ENCODE results near the gene AUTS2.

AUTS2 gene

GRCh38 chr7:70545214-70545613 lies 946.9 kb downstream of the AUTS2 start:
- no peak for DNase-seq (ENCODE audit: low read depth in 2 of 2)

GRCh38 chr7:70552141-70552540 lies 953.9 kb downstream of the AUTS2 start:
- no peak for DNase-seq (ENCODE audit: low read depth in 2 of 2)

GRCh38 chr7:70553364-70553763 lies 955.1 kb downstream of the AUTS2 start:
- no peak for DNase-seq (ENCODE audit: low read depth in 2 of 2)

GRCh38 chr7:70554646-70555045 lies 956.4 kb downstream of the AUTS2 start:
- no peak for DNase-seq (ENCODE audit: low read depth in 2 of 2)

- no peak for DNase-seq (ENCODE audit: low read depth in 2 of 2)
Observed at GRCh38 chr7:70556761-70557160, 958.5 kb downstream of the AUTS2 start.

- DNase-seq (ENCODE audit: low read depth in 2 of 2): no peak
Observed at GRCh38 chr7:70557338-70557737, 959.1 kb downstream of the AUTS2 start.

GRCh38 chr7:70559815-70560214 lies 961.5 kb downstream of the AUTS2 start:
- DNase-seq (ENCODE audit: low read depth in 2 of 2): no peak

- DNase-seq (ENCODE audit: low read depth in 2 of 2): no peak
Observed at GRCh38 chr7:70563960-70564359, 965.7 kb downstream of the AUTS2 start.

- no peak for DNase-seq (ENCODE audit: low read depth in 2 of 2)
Observed at GRCh38 chr7:70565721-70566370, 967.6 kb downstream of the AUTS2 start.

GRCh38 chr7:70566671-70567070 lies 968.4 kb downstream of the AUTS2 start:
- DNase-seq (ENCODE audit: low read depth in 2 of 2): no peak

GRCh38 chr7:70568674-70569334 lies 970.5 kb downstream of the AUTS2 start:
- no peak for DNase-seq (ENCODE audit: low read depth in 2 of 2)

GRCh38 chr7:70569335-70569819 lies 971.1 kb downstream of the AUTS2 start:
- no peak for DNase-seq (ENCODE audit: low read depth in 2 of 2)

GRCh38 chr7:70570029-70570428 lies 971.8 kb downstream of the AUTS2 start:
- no peak for DNase-seq (ENCODE audit: low read depth in 2 of 2)

- no peak for DNase-seq (ENCODE audit: low read depth in 2 of 2)
Observed at GRCh38 chr7:70570961-70571360, 972.7 kb downstream of the AUTS2 start.

GRCh38 chr7:70571403-70571934 lies 973.2 kb downstream of the AUTS2 start:
- DNase-seq (ENCODE audit: low read depth in 2 of 2): no peak

- DNase-seq (ENCODE audit: low read depth in 2 of 2): no peak
Observed at GRCh38 chr7:70571961-70572360, 973.7 kb downstream of the AUTS2 start.

GRCh38 chr7:70572571-70572970 lies 974.3 kb downstream of the AUTS2 start:
- no peak for DNase-seq (ENCODE audit: low read depth in 2 of 2)

- no peak for DNase-seq (ENCODE audit: low read depth in 2 of 2)
Observed at GRCh38 chr7:70573071-70573661, 974.9 kb downstream of the AUTS2 start.

- DNase-seq (ENCODE audit: low read depth in 2 of 2): no peak
Observed at GRCh38 chr7:70573696-70574095, 975.4 kb downstream of the AUTS2 start.

GRCh38 chr7:70574314-70574834 lies 976.1 kb downstream of the AUTS2 start:
- DNase-seq (ENCODE audit: low read depth in 2 of 2): no peak

- DNase-seq (ENCODE audit: low read depth in 2 of 2): no peak
Observed at GRCh38 chr7:70574970-70575799, 976.9 kb downstream of the AUTS2 start.

GRCh38 chr7:70577078-70577477 lies 978.8 kb downstream of the AUTS2 start:
- DNase-seq (ENCODE audit: low read depth in 2 of 2): no peak

Data from stimulated activated CD8-positive, alpha-beta memory T cell treated with anti-CD3 and anti-CD28 coated beads, Interleukin-2, amount 100 ng/mL, for 1 hour (primary cell).